Neural cell (in vitro differentiated cells): Measurements from ENCODE around the gene ABCA13. TPM values are rescaled to one million over a fixed set of nuclear protein-coding genes. Genes with fewer than 3 reads are reported as not detected.

ENCODE experiments used
- H2AFZ ChIP-seq: fragments of 200-600, 300-800 bp; sonication (generic), shearing (Covaris generic); 2 replicates; pipeline ENCODE4 v1.6.0; 2014; ENCODE audit warnings: low read depth, mild to moderate bottlenecking, antibody characterized with exemption, low read length, moderate library complexity
- H3F3A ChIP-seq: fragments of 200-600 bp; shearing (Covaris generic); 2 replicates; pipeline ENCODE4 v1.6.1; 2016; ENCODE audit warnings: mild to moderate bottlenecking, moderate library complexity, mixed read lengths, antibody characterized with exemption, low read length; ENCODE audit not compliant: insufficient read depth, poor library complexity, severe bottlenecking
- H3K27ac ChIP-seq: fragments of 200-600, 300-800 bp; sonication (generic), shearing (Covaris generic); 2 replicates; pipeline ENCODE4 v1.5.1; 2014; ENCODE audit warnings: mild to moderate bottlenecking, low read length, moderate library complexity
- H3K27me3 ChIP-seq: fragments of 300-800, 200-600 bp; sonication (generic), shearing (Covaris generic); 2 replicates; pipeline ENCODE4 v1.6.0; 2014; ENCODE audit warnings: mild to moderate bottlenecking, low read depth, low read length, moderate library complexity; ENCODE audit not compliant: insufficient read depth
- H3K36me3 ChIP-seq: fragments of 300-800, 200-600 bp; sonication (generic), shearing (Covaris generic); 2 replicates; pipeline ENCODE4 v1.5.1; 2014; ENCODE audit warnings: mild to moderate bottlenecking, antibody characterized with exemption, low read length, moderate library complexity; ENCODE audit not compliant: insufficient read depth
- H3K4me2 ChIP-seq: fragments of 300-800, 200-600 bp; sonication (generic), shearing (Covaris generic); 2 replicates; pipeline ENCODE4 v1.6.0; 2014; ENCODE audit warnings: mild to moderate bottlenecking, low read length
- H3K4me3 ChIP-seq: fragments of 300-800, 200-600 bp; sonication (generic), shearing (Covaris generic); 2 replicates; pipeline ENCODE4 v1.5.1; 2014; ENCODE audit warnings: mild to moderate bottlenecking, low read length, moderate library complexity
- H3K79me2 ChIP-seq: fragments of 200-600 bp; shearing (Covaris generic); replicated peaks from 2 replicates; pipeline ENCODE4 v1.6.0; 2014; ENCODE audit warnings: mild to moderate bottlenecking, low read length, moderate library complexity; ENCODE audit not compliant: insufficient read depth
- H3K9ac ChIP-seq: fragments of 300-800, 200-600 bp; sonication (generic), shearing (Covaris generic); 2 replicates; pipeline ENCODE4 v1.6.1; 2016; ENCODE audit warnings: mild to moderate bottlenecking, low read length, mixed read lengths
- H3K9me2 ChIP-seq: fragments of 200-600 bp; shearing (Covaris generic); 2 replicates; pipeline ENCODE4 v1.6.1; 2016; ENCODE audit warnings: mild to moderate bottlenecking, low read length, mixed read lengths; ENCODE audit not compliant: insufficient read depth
- H3K9me3 ChIP-seq: fragments of 200-600, 300-800 bp; sonication (generic), shearing (Covaris generic); 2 replicates; pipeline ENCODE4 v1.6.1; 2016; ENCODE audit warnings: mild to moderate bottlenecking, mixed run types, low read length, moderate library complexity, mixed read lengths
- H4K20me1 ChIP-seq: fragments of 200-600 bp; shearing (Covaris generic); 2 replicates; pipeline ENCODE4 v1.6.1; 2016; ENCODE audit warnings: mild to moderate bottlenecking, mixed run types; ENCODE audit not compliant: insufficient read depth
- EP300 ChIP-seq: fragments of 450-650 bp; conservative IDR thresholded peaks from 2 replicates; pipeline ENCODE4 v1.6.1; 2014; ENCODE audit warnings: antibody characterized with exemption, mild to moderate bottlenecking, moderate library complexity; ENCODE audit not compliant: poor library complexity, severe bottlenecking
- EZH2 ChIP-seq: fragments of 200-600, 300-800 bp; shearing (Covaris generic), sonication (generic); IDR thresholded peaks from 2 replicates; pipeline ENCODE4 v1.6.1; 2014; ENCODE audit warnings: antibody characterized with exemption, low read length, borderline replicate concordance, mild to moderate bottlenecking; ENCODE audit not compliant: insufficient read depth, poor library complexity, severe bottlenecking
- MXI1 ChIP-seq: fragments of 450-650 bp; conservative IDR thresholded peaks from 2 replicates; pipeline ENCODE4 v1.6.1; 2014; ENCODE audit warnings: antibody characterized with exemption, mild to moderate bottlenecking; ENCODE audit not compliant: poor library complexity, severe bottlenecking
- POLR2AphosphoS5 ChIP-seq: IDR thresholded peaks from 2 replicates; pipeline ENCODE4 v1.6.1; 2012
- RAD21 ChIP-seq: fragments of 450-650 bp; conservative IDR thresholded peaks from 2 replicates; pipeline ENCODE4 v1.6.1; 2014; ENCODE audit warnings: antibody characterized with exemption, mild to moderate bottlenecking, moderate library complexity
- SMC3 ChIP-seq: fragments of 450-650 bp; conservative IDR thresholded peaks from 2 replicates; pipeline ENCODE4 v1.6.1; 2014; ENCODE audit warnings: antibody characterized with exemption, mild to moderate bottlenecking, moderate library complexity; ENCODE audit not compliant: poor library complexity
- TAF1 ChIP-seq: IDR thresholded peaks from 2 replicates; pipeline ENCODE4 v1.6.1; 2012; ENCODE audit warnings: low read depth
- polyA plus RNA-seq: library from polyadenylated mRNA; depleted of rRNA; stranded (reverse); fragments of >200 nt; gene quantifications from 2 replicates; pipeline ENCODE4 v1.2.3, GENCODE V29; 2014
- TF ChIP-seq, protein P1 (sequence below): IDR thresholded peaks from 2 replicates; pipeline ENCODE4 v1.6.1; 2012; ENCODE audit warnings: borderline replicate concordance
- TF ChIP-seq, protein P2 (sequence below): fragments of 450-650 bp; IDR thresholded peaks from 2 replicates; pipeline ENCODE4 v1.5.1; 2014; ENCODE audit warnings: antibody characterized with exemption, mild to moderate bottlenecking, moderate library complexity; ENCODE audit not compliant: poor library complexity, severe bottlenecking

ABCA13 gene
- polyA plus RNA-seq, 1 donor from 2014 or later, result 0.20 TPM

DNA sequence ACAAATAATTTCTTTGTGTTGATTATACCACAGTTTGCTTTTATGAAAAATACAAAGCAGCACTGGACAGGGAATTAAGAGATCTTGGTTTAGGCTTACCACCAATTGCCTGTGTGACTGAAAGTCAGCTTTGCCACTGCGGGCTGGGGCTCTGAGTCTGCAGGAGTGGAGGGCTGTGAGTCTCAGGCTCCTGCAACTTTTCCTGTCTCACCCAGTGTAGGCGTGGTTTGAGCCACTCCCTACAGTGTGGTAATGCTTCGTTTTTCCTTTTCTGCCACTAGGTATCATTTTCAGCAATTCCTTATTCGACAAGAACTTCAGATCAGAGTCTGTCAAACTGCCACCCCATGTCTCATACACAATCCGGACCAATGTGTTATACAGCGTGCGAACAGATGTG, 180.6 kb downstream of the ABCA13 start:
- Histone ChIP-seq H3K79me2 (no peaks in the 10 kb centered on the region), H3K4me2 (no peak overlapping the region), H4K20me1 (no peaks in the 10 kb centered on the region), H3F3A (no peaks in the 10 kb centered on the region), H3K9ac (no peak overlapping the region), H3K4me3 (no peak overlapping the region), H3K9me3 (no peaks in the 10 kb centered on the region), H3K27me3 (no peaks in the 10 kb centered on the region), H3K27ac (no peak overlapping the region), H3K9me2 (no peaks in the 10 kb centered on the region), H2AFZ (no peak overlapping the region), H3K36me3 (no peaks in the 10 kb centered on the region)
- TF ChIP-seq POLR2AphosphoS5 (no peak), TAF1 (no peak), EP300 (no peak), MXI1 (no peak), SMC3 (no peak), RAD21 (no peak), EZH2 (no peak)
- TF ChIP-seq, protein P1, sequence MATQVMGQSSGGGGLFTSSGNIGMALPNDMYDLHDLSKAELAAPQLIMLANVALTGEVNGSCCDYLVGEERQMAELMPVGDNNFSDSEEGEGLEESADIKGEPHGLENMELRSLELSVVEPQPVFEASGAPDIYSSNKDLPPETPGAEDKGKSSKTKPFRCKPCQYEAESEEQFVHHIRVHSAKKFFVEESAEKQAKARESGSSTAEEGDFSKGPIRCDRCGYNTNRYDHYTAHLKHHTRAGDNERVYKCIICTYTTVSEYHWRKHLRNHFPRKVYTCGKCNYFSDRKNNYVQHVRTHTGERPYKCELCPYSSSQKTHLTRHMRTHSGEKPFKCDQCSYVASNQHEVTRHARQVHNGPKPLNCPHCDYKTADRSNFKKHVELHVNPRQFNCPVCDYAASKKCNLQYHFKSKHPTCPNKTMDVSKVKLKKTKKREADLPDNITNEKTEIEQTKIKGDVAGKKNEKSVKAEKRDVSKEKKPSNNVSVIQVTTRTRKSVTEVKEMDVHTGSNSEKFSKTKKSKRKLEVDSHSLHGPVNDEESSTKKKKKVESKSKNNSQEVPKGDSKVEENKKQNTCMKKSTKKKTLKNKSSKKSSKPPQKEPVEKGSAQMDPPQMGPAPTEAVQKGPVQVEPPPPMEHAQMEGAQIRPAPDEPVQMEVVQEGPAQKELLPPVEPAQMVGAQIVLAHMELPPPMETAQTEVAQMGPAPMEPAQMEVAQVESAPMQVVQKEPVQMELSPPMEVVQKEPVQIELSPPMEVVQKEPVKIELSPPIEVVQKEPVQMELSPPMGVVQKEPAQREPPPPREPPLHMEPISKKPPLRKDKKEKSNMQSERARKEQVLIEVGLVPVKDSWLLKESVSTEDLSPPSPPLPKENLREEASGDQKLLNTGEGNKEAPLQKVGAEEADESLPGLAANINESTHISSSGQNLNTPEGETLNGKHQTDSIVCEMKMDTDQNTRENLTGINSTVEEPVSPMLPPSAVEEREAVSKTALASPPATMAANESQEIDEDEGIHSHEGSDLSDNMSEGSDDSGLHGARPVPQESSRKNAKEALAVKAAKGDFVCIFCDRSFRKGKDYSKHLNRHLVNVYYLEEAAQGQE, result no peak
- TF ChIP-seq, protein P2, sequence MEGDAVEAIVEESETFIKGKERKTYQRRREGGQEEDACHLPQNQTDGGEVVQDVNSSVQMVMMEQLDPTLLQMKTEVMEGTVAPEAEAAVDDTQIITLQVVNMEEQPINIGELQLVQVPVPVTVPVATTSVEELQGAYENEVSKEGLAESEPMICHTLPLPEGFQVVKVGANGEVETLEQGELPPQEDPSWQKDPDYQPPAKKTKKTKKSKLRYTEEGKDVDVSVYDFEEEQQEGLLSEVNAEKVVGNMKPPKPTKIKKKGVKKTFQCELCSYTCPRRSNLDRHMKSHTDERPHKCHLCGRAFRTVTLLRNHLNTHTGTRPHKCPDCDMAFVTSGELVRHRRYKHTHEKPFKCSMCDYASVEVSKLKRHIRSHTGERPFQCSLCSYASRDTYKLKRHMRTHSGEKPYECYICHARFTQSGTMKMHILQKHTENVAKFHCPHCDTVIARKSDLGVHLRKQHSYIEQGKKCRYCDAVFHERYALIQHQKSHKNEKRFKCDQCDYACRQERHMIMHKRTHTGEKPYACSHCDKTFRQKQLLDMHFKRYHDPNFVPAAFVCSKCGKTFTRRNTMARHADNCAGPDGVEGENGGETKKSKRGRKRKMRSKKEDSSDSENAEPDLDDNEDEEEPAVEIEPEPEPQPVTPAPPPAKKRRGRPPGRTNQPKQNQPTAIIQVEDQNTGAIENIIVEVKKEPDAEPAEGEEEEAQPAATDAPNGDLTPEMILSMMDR, result no peak

DNA sequence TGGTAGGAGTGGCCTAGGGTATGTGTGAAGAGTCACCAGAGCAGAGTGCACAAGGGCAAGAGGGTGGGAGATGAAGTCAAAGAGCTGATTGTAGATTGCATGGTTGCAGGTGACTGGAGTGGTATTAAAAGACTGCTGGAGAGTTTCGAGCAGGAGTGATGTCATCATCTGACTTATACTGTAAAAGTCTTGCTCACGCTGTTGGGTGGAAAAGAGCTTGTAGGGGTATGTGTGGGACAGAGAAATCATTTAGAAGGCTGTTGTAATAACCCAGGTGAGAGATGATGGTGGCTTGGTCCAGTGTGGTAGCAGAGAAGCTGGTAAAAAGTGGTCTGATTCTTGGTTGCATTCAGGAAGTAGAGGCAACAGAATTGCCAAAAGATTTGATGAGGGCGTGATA, 184.1 kb downstream of the ABCA13 start:
- H3K9me2 ChIP-seq, result no peaks in the 10 kb centered on the region
- no peaks in the 10 kb centered on the region for H3K79me2 ChIP-seq
- H2AFZ ChIP-seq, result no peak overlapping the region
- TF ChIP-seq RAD21 (no peak), EP300 (no peak), EZH2 (no peak), MXI1 (no peak), TAF1 (no peak), SMC3 (no peak), POLR2AphosphoS5 (no peak)
- TF ChIP-seq, protein P1, result no peak
- TF ChIP-seq, protein P2, result no peak
- H4K20me1 ChIP-seq, result no peaks in the 10 kb centered on the region
- no peak overlapping the region for H3K4me3 ChIP-seq
- no peaks in the 10 kb centered on the region for H3F3A ChIP-seq
- no peaks in the 10 kb centered on the region for H3K27me3 ChIP-seq
- H3K9me3 ChIP-seq, result no peaks in the 10 kb centered on the region
- no peak overlapping the region for H3K4me2 ChIP-seq
- no peaks in the 10 kb centered on the region for H3K36me3 ChIP-seq
- no peak overlapping the region for H3K27ac ChIP-seq
- no peak overlapping the region for H3K9ac ChIP-seq
